ENCODE measurements around the gene NCOA7. TPM values are rescaled to one million over a fixed set of nuclear protein-coding genes. Genes with fewer than 3 reads are reported as not detected.

The NCOA7 gene
- total RNA-seq, 3 donors from 2014 or later = 62.6 to 94.7 (median 82.4) TPM

DNA sequence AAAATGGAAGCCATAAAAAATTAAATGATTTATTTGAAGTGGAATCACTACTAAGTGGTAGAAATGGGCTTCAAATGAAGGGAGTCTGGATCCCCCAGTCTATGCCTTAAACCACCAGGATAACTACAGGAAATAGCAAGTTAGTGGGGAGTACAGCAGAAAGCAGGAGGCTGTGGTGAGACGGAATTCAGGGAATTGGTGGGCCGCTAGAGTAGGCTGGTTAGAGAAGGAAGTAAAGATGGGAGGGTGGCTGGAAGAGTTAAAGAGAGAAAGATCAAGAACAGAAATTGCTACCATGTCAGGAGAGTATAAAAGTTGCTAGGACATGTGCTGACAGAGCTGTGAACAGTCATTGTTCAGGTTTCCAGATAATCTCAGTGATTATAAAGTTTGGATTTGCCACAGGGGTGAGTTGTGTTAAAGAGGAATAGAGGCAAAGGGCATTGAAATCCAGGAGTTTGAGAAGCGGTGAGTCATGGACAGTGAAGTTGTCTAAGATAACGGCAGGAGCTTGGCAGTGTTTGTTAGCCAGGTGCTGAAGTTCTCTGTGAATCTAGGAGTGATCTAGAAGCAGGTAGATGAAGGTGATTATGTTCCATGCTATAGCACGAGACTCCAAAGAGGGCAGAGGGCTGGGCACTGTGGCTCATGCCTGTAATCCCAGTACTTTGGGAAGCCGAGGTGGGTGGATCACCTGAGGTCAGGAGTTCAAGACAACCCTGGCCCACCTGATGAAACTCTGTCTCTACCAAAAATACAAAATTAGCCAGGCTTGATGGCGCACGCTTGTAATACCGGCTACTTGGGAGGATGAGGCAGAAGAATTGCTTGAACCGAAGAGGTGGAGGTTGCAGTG is 152.1 kb downstream of the NCOA7 start:
- no peaks in the 10 kb centered on the region for H3K9me3 ChIP-seq
- H3K4me3 ChIP-seq = no peak overlapping the region
- no peak for TF ChIP-seq POLR2A (IDR thresholded peaks at IDR 0.05)
- TF ChIP-seq POLR2AphosphoS5 (IDR thresholded peaks at IDR 0.05) = no peak
- TF ChIP-seq, protein P1, sequence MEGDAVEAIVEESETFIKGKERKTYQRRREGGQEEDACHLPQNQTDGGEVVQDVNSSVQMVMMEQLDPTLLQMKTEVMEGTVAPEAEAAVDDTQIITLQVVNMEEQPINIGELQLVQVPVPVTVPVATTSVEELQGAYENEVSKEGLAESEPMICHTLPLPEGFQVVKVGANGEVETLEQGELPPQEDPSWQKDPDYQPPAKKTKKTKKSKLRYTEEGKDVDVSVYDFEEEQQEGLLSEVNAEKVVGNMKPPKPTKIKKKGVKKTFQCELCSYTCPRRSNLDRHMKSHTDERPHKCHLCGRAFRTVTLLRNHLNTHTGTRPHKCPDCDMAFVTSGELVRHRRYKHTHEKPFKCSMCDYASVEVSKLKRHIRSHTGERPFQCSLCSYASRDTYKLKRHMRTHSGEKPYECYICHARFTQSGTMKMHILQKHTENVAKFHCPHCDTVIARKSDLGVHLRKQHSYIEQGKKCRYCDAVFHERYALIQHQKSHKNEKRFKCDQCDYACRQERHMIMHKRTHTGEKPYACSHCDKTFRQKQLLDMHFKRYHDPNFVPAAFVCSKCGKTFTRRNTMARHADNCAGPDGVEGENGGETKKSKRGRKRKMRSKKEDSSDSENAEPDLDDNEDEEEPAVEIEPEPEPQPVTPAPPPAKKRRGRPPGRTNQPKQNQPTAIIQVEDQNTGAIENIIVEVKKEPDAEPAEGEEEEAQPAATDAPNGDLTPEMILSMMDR (IDR thresholded peaks at IDR 0.05) = no peak
- intact Hi-C loops (cut with DNase I; ENCODE audit: low total_unique reads) = no loop called here
- no peak for DNase-seq (ENCODE audit: low spot score in 2 of 2)
- H3K27ac ChIP-seq = peak overlapping the region in 1 of 2 donors; percentile 76
- no peaks in the 10 kb centered on the region for H3K27me3 ChIP-seq
- no peaks in the 10 kb centered on the region for H3K4me1 ChIP-seq
- H3K36me3 ChIP-seq = no peaks in the 10 kb centered on the region

GRCh38 chr6:125943528-125944433 is 153.0 kb downstream of the NCOA7 start:
- no peak for TF ChIP-seq POLR2AphosphoS5 (IDR thresholded peaks at IDR 0.05)
- TF ChIP-seq, protein P1 (IDR thresholded peaks at IDR 0.05) = no peak
- no peak for TF ChIP-seq POLR2A (IDR thresholded peaks at IDR 0.05)
- intact Hi-C loops (cut with DNase I; ENCODE audit: low total_unique reads) = no loop called here
- Histone ChIP-seq H3K4me3 (no peak overlapping the region), H3K27me3 (no peaks in the 10 kb centered on the region), H3K27ac (peak overlapping the region; percentile 57 to 76), H3K4me1 (no peaks in the 10 kb centered on the region), H3K9me3 (no peaks in the 10 kb centered on the region), H3K36me3 (no peaks in the 10 kb centered on the region)
- no peak for DNase-seq (ENCODE audit: low spot score in 2 of 2)

DNA sequence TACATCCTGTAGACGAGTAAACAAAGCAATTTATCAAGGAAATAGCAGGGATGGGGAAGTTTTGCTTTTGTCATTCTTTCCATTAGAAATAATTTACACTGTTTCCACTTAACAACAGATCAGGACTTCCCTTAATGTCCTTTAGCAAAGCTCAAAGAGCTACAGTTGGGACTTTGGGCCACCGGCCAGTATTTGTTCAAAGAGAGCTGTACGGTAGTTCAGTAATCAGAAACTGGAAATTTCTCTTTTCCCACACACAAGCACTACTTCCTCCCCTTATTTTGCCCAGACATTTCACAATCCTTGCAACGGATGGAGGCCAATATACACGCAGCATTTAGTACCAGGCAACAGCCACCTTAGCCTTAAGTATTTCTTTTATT is 153.7 kb downstream of the NCOA7 start:
- DNase-seq (ENCODE audit: low spot score in 2 of 2) = peak in 1 of 2 donors; percentile 62
- intact Hi-C loops (cut with DNase I; ENCODE audit: low total_unique reads) = no loop called here
- H3K27me3 ChIP-seq = no peaks in the 10 kb centered on the region
- peak overlapping the region; percentile 57 to 76 for H3K27ac ChIP-seq
- TF ChIP-seq, protein P1 (IDR thresholded peaks at IDR 0.05) = no peak
- TF ChIP-seq POLR2A (IDR thresholded peaks at IDR 0.05) = no peak
- TF ChIP-seq POLR2AphosphoS5 (IDR thresholded peaks at IDR 0.05) = peak in 2 of 3 donors; percentile 40 to 45
- H3K4me3 ChIP-seq = no peak overlapping the region
- no peaks in the 10 kb centered on the region for H3K9me3 ChIP-seq
- H3K4me1 ChIP-seq = no peaks in the 10 kb centered on the region
- no peaks in the 10 kb centered on the region for H3K36me3 ChIP-seq

- Histone ChIP-seq H3K27ac (peak overlapping the region; percentile 57 to 76), H3K4me3 (no peak overlapping the region)
- TF ChIP-seq, protein P1 (IDR thresholded peaks at IDR 0.05) = no peak
- TF ChIP-seq POLR2AphosphoS5 (IDR thresholded peaks at IDR 0.05) = no peak
Observed at GRCh38 chr6:125944896-125945295, 154.1 kb downstream of the NCOA7 start.

More at GRCh38 chr6:125944896-125945295, 154.1 kb downstream of the NCOA7 start:
- Histone ChIP-seq H3K27me3 (no peaks in the 10 kb centered on the region), H3K9me3 (no peaks in the 10 kb centered on the region), H3K4me1 (no peaks in the 10 kb centered on the region), H3K36me3 (no peaks in the 10 kb centered on the region)
- DNase-seq (ENCODE audit: low spot score in 2 of 2) = no peak
- intact Hi-C loops (cut with DNase I; ENCODE audit: low total_unique reads) = no loop called here
